Left lung (tissue), 10 donors: ENCODE measurements around the gene SLC44A5. TPM values are rescaled to one million over a fixed set of nuclear protein-coding genes. Genes with fewer than 3 reads are reported as not detected.
"Not testable (repeated sequence)": the region's sequence is repeated elsewhere in the genome, so short reads cannot be mapped to it uniquely, and the experiment has no call there.

Source experiments
- ATAC-seq: fragments of 200-7000 bp; cut with Tn5 transposase; one replicate; pipeline ENCODE4 v1.9.1; 2020; ENCODE audit warnings: moderate library complexity
- DNase-seq, 4 donors: peaks; one replicate each; pipeline ENCODE4 v3.0.0-alpha.2; 2013 to 2020
- H3K27ac ChIP-seq, 2 donors: fragments of 200-600 bp; sonication (generic) in 1 of 2; one replicate each; pipeline versions ENCODE4 v1.5.0 to v1.8.0; 2020 to 2021
- H3K27me3 ChIP-seq, 2 donors: fragments of 200-600 bp; sonication (generic) in 1 of 2; one replicate each; pipeline versions ENCODE4 v1.5.0 to v1.8.0; 2020 to 2021
- H3K36me3 ChIP-seq, 2 donors: fragments of 200-600 bp; sonication (generic) in 1 of 2; one replicate each; pipeline versions ENCODE4 v1.5.0 to v1.8.0; 2020 to 2021
- H3K4me1 ChIP-seq, 2 donors: fragments of 200-600 bp; one replicate each; pipeline ENCODE4 v1.8.0; 2021
- H3K4me3 ChIP-seq, 2 donors: fragments of 200-600 bp; sonication (generic) in 1 of 2; one replicate each; pipeline versions ENCODE4 v1.5.0 to v1.8.0; 2020 to 2021; ENCODE audit warnings: mild to moderate bottlenecking in 1 of 2
- H3K9me3 ChIP-seq, 2 donors: fragments of 200-600 bp; sonication (generic) in 1 of 2; one replicate each; pipeline versions ENCODE4 v1.5.0 to v1.8.0; 2020 to 2021
- intact Hi-C, 2 donors: fragments of 100-400 bp; cut with DNase I; formaldehyde crosslinking; loops; one replicate each; pipeline versions ENCODE4 v1.11.2 to v1.14.2; 2022
- polyA plus RNA-seq, 6 donors: library from polyadenylated mRNA; unstranded; fragments of 120-200 nt; gene quantifications; one replicate each; pipeline ENCODE4 v1.2.1, GENCODE V29; 2013; ENCODE audit not compliant: insufficient read length in 6 of 6
- total RNA-seq, 2 donors: library from RNA; stranded (reverse); fragmentation: NEBNext Ultra II Directional; extraction: Animal tissue kit (Norgen Biotek cat#: 25700); gene quantifications; one replicate each; pipeline ENCODE4 v1.2.1, GENCODE V29; 2021
- TF ChIP-seq, protein P1 (sequence below), 2 donors: fragments of 200-600 bp; sonication (generic) in 1 of 2; IDR thresholded peaks; one replicate each; pipeline versions ENCODE4 v1.5.0 to v1.8.0; 2021; ENCODE audit warnings: antibody characterized with exemption in 2 of 2
- donor health status: DM: no; HTN: yes; CAD: no.
- donor health status: DM: no; HTN: no; CAD: no.

The SLC44A5 gene
- total and polyA plus RNA-seq, 8 donors, result 0.09 to 6.4 (median 2.7) TPM

DNA sequence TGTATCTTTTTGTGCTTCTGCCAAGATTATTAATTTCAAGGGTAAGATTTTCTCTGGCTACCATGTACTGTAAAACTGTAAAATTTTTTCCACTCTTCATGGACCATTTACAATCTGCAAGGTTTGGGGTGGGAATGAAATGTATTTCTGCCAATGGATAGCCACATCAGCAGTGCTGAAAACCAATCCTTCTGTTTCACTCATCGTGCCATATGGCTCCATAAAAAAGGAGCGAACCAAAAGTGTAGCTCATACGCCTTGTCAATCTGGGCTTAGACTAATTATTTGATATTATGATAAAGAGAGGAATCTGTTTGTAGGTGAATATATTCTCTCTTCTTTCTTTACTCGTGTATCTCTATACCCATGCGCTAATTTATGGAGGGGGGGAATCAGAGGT, 3.0 kb upstream of the SLC44A5 start:
- peaks cover 9 to 19% of the 10 kb centered on the region in 2 donors for H3K4me1 ChIP-seq
- H3K36me3 ChIP-seq, result no peaks in the 10 kb centered on the region
- DNase-seq (no peak), ATAC-seq (no peak)
- intact Hi-C loops, result no loop called here
- peaks cover 36 to 79% of the 10 kb centered on the region in 2 donors for H3K27me3 ChIP-seq
- no peak overlapping the region for H3K4me3 ChIP-seq
- H3K9me3 ChIP-seq, result no peaks in the 10 kb centered on the region
- H3K27ac ChIP-seq, result no peak overlapping the region
- TF ChIP-seq, protein P1, sequence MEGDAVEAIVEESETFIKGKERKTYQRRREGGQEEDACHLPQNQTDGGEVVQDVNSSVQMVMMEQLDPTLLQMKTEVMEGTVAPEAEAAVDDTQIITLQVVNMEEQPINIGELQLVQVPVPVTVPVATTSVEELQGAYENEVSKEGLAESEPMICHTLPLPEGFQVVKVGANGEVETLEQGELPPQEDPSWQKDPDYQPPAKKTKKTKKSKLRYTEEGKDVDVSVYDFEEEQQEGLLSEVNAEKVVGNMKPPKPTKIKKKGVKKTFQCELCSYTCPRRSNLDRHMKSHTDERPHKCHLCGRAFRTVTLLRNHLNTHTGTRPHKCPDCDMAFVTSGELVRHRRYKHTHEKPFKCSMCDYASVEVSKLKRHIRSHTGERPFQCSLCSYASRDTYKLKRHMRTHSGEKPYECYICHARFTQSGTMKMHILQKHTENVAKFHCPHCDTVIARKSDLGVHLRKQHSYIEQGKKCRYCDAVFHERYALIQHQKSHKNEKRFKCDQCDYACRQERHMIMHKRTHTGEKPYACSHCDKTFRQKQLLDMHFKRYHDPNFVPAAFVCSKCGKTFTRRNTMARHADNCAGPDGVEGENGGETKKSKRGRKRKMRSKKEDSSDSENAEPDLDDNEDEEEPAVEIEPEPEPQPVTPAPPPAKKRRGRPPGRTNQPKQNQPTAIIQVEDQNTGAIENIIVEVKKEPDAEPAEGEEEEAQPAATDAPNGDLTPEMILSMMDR (IDR thresholded peaks at IDR 0.05), result no peak

DNA sequence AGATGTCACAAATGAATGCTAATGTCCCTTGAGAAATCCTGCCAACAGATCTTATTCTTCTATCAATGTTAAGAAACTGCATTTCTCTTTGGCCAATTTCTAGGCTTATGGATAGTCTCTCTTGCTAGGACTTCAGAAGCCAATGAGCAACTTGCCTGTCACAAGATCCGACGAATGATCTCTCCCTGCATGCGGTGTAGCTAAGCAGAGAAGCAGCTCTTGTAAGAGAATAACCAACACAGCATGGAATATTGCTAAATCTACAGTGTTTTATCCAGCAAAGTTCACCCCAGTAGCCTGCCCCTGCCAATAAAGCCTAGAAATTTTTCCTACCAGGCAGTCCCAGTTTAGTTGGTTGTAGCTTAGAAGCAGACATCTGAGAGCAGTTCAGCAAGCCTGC, 2.1 kb upstream of the SLC44A5 start:
- H3K27me3 ChIP-seq, result peaks cover 36 to 69% of the 10 kb centered on the region in 2 donors
- H3K4me1 ChIP-seq, result peaks cover 9 to 19% of the 10 kb centered on the region in 2 donors
- intact Hi-C loops, result no loop called here
- ATAC-seq (no peak), DNase-seq (no peak)
- no peaks in the 10 kb centered on the region for H3K36me3 ChIP-seq
- H3K9me3 ChIP-seq, result no peaks in the 10 kb centered on the region
- H3K27ac ChIP-seq, result no peak overlapping the region
- TF ChIP-seq, protein P1 (IDR thresholded peaks at IDR 0.05), result no peak
- no peak overlapping the region for H3K4me3 ChIP-seq

DNA sequence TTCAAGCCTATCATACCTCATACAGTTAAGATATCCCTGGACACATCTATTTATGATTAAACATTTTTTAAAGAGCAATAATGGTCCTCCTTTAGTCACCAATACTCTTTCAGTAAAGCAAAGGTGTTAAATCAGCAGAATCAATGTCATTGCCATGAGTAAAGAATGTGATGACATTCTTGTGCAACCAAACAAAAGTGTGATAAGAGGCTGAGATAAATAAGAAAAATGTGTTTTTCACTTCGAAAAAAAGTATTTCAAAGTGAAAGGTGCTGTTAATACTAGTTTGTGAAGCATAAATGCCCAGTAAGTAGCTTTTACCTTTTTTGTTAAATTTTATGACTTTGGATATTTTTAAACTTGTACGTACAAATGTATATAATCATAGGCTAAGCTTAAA, 8.4 kb downstream of the SLC44A5 start:
- no peak for ATAC-seq
- no peak for DNase-seq
- Histone ChIP-seq H3K9me3 (no peaks in the 10 kb centered on the region), H3K36me3 (no peaks in the 10 kb centered on the region), H3K4me1 (no peaks in the 10 kb centered on the region), H3K27ac (no peak overlapping the region), H3K4me3 (no peak overlapping the region), H3K27me3 (no peaks in the 10 kb centered on the region)
- TF ChIP-seq, protein P1 (IDR thresholded peaks at IDR 0.05), result no peak
- intact Hi-C loops, result no loop called here

DNA sequence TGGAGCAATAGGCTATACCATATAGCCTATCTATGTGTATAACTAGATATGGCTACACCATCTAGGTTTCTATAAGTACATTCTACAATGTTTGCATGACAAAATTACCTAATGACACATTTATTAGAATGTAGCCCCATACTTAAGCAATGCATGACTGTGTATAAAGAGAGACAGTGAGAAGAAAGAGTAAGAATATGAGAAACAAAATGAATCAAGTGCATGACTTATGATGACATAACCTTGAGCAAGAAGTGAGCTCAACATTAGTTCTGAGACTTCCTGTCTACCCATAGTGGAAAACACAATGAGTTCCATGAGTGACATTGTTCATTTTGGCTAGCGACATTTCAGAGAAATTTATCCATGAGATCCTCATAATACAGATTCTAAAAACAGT, 10.1 kb downstream of the SLC44A5 start:
- H3K27me3 ChIP-seq, result no peaks in the 10 kb centered on the region

DNA sequence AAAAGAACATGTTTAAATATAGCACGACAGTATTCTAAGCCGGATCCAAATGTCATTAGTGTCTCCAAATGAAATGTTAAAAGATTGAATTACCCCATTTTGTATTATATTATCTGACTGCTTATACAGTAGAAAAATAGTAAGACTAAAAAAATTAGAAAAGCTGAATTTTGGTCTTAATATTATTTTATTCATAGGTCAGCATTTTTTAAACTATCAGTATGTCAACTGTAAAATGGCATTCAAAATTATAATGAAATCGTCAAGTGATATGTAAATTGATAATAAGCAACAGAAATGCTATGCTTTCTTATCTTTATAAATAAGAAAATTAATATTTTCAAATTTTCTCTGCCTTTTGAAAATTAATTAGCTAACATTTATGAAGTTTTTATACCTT, 16.6 kb downstream of the SLC44A5 start:
- DNase-seq (no peak), ATAC-seq (no peak)
- Histone ChIP-seq H3K4me3 (no peak overlapping the region), H3K36me3 (no peaks in the 10 kb centered on the region), H3K9me3 (no peaks in the 10 kb centered on the region), H3K27ac (no peak overlapping the region), H3K4me1 (no peaks in the 10 kb centered on the region), H3K27me3 (no peaks in the 10 kb centered on the region)
- TF ChIP-seq, protein P1 (IDR thresholded peaks at IDR 0.05), result no peak
- intact Hi-C loops, result no loop called here

More for the DNA sequence above, 10.1 kb downstream of the SLC44A5 start:
- intact Hi-C loops, result no loop called here
- Histone ChIP-seq H3K36me3 (no peaks in the 10 kb centered on the region), H3K27ac (no peak overlapping the region), H3K9me3 (no peaks in the 10 kb centered on the region), H3K4me3 (no peak overlapping the region), H3K4me1 (no peaks in the 10 kb centered on the region)
- TF ChIP-seq, protein P1 (IDR thresholded peaks at IDR 0.05), result no peak
- ATAC-seq (no peak), DNase-seq (no peak)

DNA sequence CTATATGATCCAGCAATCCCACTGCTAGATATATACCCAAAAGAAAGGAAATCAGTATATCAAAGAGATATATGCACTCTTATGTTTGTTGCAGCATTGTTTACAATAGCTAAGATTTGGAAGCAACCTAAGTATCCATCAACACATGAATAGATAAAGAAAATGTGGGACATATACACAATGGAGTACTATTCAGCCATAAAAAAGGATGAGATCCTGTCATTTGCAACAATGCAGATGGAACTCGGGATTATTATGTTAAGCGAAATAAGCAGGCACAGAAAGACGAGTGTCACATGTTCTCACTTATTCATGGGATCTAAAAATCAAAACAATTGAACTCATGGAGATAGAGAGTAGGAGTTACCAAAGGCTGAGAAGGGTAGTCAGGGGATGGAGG, 17.5 kb downstream of the SLC44A5 start:
- H3K27me3 ChIP-seq, H3K27ac ChIP-seq, H3K4me3 ChIP-seq, H3K4me1 ChIP-seq, intact Hi-C loops, DNase-seq, H3K9me3 ChIP-seq, ATAC-seq, H3K36me3 ChIP-seq: not testable (repeated sequence)
